Measurements from ENCODE around the gene FFAR4.
A peak's percentile ranks its signal among the peaks of the same experiment; 100 is the strongest.
"Not testable (repeated sequence)": the region's sequence is repeated elsewhere in the genome, so short reads cannot be mapped to it uniquely, and the experiment has no call there.

Gene FFAR4

DNA sequence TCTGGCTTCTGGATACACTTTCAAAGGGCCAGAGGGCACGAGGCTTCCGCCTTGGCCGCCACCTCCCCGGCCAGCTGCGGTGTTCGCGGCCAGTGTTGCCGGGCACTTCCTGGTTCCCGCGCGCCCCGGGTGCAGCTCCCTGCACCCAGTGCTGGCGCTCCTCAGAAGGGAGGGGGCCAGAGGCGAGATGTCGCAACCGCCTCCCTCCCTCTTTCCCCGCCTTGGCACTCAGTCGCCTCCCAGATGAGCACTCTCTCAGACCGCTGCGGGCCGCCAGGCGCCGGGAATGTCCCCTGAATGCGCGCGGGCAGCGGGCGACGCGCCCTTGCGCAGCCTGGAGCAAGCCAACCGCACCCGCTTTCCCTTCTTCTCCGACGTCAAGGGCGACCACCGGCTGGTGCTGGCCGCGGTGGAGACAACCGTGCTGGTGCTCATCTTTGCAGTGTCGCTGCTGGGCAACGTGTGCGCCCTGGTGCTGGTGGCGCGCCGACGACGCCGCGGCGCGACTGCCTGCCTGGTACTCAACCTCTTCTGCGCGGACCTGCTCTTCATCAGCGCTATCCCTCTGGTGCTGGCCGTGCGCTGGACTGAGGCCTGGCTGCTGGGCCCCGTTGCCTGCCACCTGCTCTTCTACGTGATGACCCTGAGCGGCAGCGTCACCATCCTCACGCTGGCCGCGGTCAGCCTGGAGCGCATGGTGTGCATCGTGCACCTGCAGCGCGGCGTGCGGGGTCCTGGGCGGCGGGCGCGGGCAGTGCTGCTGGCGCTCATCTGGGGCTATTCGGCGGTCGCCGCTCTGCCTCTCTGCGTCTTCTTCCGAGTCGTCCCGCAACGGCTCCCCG is at the start of gene FFAR4:
Gene FFAR4, plus strand, starts transcription at position 231 of the 842 bp plus-strand sequence. Its CDS starts 56 bp downstream, at position 287.
- DNase-seq (ENCODE audit: low read depth), result no peak

DNA sequence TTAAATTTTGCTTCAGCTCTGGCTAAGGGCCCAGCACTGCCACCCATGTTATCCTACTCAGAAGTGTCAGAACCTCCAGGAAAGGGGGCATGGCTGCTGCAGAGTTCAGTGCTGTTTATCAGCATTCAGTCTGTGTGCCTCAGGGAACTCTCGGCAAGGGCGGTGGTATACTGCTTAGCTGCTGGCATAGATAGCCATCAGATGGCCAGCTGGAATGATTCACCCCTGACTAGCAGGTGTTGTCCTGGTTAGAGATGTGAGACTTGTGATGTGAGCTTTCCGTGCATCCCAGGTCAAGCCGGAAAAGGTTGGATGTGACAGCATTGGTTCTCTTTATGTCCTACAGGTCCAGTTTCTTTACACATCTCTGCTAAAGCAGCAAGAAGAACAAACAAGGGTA is 47.9 kb upstream of the FFAR4 start:
- no peak for DNase-seq (ENCODE audit: low read depth)

DNA sequence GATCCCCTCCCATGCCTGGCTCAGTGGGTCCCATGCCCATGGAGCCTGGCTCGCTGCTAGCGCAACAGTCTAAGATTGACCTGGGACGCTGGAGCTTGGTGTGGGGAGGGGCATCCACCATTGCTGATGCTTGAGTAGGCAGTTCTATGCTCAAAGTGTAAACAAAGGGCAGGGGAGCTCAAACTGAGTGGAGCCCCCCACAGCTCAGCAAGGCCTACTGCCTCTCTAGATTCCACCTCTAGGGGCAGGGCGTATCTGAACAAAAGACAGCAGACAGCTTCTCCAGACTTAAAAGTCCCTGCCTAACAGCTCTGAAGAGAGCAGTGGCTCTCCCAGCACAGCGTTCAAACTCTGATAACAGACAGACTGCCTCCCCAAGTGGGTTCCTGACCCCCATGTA is 31.2 kb upstream of the FFAR4 start:
- DNase-seq (ENCODE audit: low read depth), result no peak

DNA sequence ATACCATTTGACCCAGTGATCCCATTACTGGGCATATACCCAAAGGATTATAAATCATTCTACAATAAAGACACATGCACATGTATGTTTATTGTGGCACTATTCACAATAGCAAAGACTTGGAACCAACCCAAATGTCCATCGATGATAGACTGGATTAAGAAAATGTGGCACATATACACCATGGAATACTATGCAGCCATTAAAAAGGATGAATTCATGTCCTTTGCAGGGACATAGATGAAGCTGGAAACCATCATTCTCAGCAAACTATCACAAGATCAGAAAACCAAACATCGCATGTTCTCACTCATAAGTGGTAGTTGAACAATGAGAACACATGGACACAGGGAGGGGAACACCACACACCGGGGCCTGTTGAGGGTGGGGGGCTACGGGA is 25.6 kb upstream of the FFAR4 start:
- DNase-seq (ENCODE audit: low read depth), result not testable (repeated sequence)

DNA sequence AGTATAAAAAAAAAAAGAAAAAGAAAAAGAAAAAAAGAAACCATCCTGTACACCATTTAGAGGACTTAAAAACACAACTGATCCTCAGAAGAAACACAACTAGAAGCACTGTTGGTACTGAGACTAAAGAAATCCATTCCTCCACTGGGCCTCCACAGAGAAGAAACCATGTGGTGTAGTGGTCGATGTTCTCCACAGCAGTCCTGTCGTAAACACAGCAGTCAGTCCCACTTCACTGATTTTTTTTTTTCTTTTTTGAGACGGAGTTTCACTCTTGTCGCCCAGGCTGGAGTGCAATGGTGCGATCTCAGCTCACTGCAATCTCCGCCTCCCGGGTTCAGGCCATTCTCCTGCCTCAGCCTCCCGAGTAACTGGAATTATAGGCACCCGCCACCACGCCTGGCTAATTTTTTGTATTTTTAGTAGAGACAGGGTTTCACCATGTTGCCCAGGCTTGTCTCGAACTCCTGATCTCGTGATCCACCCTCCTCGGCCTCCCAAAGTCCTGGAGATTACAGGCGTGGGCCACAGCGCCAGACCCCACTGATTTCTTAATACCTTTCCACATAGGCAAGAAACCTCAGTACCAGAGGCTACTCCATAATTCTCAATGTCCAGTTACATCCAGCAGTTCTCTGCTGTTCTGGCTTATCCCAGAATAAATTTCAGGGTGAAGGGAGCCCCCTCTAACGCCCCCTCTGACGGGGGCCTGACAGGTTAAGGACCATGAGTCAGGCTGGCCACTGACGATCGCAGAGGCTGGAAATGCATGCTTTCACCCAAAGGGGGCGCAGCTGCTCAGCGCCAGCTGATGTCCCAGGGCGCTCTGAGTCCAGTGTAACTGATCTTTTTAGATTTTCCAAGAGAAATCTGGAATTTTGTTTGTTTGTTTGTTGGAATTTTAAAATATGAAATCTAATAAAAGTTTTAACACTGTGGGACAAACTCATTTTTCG is 24.8 kb upstream of the FFAR4 start:
- DNase-seq (ENCODE audit: low read depth), result no peak

DNA sequence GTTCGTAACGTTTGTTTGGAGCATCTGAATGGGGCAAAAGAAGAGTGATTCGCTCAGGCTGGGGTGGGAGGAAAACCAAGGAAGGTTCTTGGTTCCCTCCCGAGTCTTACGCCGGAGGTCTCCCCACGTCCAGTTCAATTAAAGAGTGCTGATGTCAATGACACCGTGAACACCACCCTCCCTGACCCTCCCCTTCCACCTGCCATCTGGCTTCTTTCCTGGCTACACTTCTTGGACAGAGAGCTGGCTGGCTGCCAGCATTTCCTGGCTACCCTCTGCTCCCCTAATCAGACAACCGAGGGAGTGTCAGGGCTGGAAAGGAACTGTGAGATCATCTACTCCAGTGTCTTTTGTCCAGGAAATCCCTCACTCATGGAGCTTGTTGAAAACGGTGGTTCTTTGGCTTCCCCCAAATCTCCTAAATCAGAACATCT is 24.1 kb upstream of the FFAR4 start:
- no peak for DNase-seq (ENCODE audit: low read depth)

DNA sequence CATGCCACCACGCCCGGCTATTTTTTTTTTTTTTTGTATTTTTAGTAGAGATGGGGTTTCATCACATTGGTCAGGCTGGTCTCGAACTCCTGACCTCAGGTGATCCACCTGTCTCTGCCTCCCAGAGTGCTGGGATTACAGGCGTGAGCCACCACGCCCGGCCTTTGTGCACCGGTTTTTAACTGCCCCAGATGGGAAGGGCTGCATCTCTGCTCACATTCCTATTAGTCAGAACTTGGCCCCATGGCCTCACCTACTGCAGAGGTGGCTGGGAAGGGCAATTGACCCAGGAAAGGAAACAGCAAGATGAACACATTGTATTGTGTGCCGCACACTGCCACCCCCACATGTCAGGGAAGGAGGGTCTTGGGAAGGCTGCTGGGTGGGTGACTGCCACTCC is 19.5 kb upstream of the FFAR4 start:
- not testable (repeated sequence) for DNase-seq (ENCODE audit: low read depth)

DNA sequence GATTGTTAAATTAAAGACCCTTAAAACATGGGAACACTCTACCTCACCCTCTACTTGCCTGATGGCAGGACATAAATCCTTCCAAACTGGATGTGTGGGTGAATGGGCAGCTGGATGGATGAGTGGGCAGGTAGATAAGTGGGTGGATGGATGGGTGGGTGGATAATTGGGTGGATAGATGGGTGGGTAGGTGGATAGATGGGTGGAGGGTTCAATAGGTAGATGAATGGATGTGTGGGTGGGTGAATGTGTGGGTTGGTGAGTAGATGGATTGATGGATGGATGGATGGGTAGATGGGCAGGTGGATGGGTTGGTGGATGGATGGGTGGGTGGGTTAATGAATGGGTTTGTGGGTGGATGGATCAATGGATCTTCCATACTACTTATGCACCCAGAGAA is 18.9 kb upstream of the FFAR4 start:
- no peak for DNase-seq (ENCODE audit: low read depth)

DNA sequence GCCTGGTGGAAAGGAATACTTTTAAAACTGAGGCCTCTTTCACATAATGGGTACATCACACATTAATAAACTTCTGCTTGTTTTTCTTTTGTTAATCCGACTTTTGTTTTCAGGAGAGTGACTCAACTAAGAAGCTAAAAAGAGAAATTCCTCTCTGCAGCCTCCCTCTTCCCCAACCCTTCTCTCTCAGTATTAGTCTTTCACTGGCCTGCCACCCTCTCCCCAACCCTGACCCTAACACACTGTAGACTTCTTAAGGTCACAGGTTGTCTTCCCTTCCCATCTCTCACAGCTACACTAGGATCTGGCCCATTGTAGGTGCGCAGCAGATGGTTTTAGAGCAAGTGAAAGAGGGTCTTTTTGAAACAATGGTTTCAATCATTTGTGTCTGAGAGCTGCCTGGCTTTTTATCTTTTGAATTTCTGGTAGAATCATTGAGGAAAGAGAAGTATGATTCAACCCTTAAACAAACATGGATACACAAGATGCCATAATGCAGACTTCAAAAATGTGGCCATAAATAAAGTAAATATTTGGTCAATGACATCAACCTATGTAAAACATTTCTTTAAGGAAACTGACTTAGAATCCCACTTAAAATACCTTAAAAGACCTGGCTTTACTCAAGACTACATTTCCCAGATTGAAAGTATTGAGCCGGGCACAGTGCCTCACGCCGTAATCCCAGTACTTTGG is 17.9 kb upstream of the FFAR4 start:
- DNase-seq (ENCODE audit: low read depth), result no peak

DNA sequence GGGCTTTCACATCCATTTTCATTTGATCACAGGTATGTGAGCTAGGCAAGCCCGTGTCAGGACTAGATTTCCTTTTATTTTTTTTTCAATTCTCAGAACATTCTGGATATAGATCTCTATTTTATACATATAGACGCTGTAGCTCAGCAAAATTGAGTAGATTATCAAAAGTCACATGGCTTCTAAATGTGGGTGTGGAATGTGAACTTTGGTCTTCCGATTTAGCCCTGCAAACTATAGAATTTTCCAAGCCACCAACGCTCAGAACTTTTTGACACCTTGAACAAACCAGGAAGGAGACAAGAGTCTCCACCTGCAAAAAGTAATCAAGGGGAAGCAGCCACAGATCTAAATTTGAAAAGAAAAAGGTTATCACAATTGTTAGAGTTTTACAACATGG is 15.9 kb upstream of the FFAR4 start:
- DNase-seq (ENCODE audit: low read depth), result no peak

DNA sequence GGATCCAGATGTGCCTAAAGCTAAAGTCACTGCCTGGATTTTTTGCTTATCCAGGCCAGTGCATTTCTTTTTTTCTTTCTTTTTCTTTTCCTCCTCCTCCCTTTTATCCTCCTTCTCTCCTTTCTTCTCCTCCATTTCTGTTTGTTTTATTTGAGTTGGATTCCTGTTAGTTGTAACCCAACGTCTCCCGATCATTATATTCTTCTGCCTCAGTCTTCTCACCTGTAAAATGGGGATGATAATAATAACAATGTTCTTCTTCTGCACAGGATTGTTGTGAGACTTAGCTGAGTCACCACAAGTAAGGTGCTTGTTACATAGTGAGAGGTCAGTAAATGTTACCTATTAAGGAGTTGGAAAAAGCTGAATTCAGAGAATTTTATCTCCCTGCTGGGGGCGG is 13.7 kb upstream of the FFAR4 start:
- DNase-seq (ENCODE audit: low read depth), result no peak

DNA sequence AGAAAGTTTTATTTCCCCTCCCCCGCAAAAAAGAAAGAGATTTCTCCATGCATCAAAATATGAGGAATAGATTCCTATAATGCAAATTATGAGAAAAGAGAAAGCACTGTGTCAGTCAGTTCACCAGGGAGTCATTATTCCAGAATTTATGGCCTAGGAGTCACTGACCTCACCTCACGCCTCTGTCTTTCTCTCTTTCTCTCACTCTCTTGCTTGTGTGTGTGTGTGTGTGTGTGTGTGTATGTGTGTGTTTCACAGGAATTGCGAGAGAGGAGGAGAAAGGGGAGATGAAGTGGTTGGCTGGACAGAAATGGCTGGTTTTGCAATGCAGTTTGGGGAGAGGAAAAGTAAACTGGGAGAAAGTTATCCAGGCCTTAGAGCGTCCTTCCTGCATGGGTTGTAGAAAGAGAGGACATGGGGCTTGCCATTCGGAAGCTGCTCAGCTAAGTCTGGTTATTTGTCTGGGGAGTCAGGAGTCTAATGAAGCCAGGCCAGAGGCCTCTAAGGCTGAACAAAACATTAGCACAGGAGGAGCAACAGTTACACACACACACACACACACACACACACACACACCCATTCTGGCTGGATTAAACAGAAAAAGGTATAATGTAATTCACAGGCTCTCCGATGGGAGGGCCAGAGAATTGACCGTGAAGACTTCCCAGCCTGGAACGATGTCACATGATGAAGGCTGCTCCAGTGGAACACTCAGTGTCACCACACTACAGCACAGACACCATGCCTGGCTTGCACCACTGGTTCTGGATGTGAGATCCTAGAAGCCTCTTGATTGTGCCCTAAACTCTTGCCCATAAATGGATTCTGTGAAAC is 12.8 kb upstream of the FFAR4 start:
- DNase-seq (ENCODE audit: low read depth), result no peak

DNA sequence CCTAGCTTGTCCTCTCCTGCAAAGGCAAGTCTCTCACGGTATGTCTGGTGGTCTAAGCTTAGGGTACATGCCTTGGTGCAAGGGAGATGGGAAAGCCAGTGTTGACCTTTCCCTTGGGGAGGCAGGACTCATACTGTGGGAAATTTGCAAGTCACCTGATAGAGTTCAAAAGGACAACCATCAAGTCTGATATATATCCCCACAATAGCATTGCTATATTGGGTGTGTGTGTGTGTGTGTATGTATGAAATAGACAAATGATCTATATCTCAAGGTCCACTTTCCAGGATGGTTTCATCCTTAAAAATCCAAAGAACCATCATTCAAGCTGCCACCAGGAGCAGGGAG is 12.2 kb upstream of the FFAR4 start:
- no peak for DNase-seq (ENCODE audit: low read depth)

DNA sequence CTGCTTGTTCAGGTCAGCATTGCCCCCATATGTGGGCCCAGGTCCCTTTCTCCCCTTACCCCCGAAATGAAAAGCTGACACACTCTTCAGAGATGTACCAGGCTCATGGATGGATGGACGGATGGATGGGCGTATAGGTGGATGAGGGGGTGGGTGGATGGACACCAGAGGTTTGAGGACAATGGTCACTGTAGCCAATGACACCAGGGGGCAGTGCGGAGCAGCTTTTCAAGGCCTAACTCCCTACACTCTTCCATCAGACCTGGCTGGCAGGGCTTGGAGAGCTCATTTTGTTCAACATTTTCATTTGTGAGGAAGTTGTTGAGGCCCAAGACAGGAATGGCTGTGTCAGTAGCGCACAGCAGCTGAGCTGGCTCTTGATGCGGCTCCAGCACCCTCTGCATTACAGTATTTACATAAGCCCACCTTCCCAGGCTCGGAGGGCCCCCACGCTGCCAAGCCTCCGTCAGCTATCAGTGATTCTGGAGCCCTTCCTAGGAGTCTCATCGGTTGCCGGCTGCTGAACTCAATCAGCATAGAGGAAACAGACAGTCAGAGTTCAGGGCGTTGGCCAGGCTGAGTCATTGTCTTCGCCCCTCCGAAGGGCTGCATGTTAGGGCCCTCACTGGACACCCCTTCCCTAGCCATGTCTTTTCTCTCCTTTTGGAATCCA is 11.6 kb upstream of the FFAR4 start:
- peak; percentile 33 for DNase-seq (ENCODE audit: low read depth)

DNA sequence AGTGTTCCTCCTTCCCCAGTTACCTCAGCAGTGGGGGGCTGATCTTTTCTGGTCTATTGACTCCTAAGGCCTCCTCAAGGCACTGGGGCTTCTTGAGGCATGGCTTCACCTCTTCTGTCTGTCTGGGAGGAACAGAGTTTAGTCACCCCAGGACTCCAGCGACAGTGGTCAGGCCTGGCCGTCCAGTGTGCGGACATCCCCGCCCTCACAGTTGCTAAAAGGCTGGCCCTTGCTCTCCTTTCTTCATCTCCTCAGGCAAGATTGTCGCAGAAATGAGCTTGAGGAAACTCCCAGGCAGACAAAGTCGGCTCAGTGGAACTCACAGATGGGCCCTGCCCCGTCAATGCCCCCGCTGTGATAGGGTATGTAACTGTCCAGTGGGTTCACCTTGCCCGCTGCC is 7.0 kb upstream of the FFAR4 start:
- no peak for DNase-seq (ENCODE audit: low read depth)

DNA sequence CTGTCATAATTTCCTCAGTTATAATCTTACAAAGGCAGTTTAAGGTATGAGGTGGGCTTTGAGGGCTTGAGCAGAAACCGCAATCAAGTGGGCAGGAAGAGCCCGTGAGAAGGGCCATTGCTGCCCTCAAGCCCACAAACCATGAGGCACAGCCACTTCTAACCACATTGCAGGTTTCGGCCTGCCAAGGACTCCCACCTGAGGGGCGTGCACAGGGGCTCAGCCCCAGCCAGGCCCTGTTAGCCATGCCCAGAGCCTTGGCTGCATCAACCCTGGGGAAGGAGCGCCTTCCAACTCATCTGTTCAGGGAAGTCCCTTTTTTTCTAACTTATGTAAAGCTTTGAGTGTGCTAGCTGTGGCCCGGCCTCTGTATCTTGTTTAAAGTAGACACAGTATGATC is 5.9 kb upstream of the FFAR4 start:
- DNase-seq (ENCODE audit: low read depth), result no peak

DNA sequence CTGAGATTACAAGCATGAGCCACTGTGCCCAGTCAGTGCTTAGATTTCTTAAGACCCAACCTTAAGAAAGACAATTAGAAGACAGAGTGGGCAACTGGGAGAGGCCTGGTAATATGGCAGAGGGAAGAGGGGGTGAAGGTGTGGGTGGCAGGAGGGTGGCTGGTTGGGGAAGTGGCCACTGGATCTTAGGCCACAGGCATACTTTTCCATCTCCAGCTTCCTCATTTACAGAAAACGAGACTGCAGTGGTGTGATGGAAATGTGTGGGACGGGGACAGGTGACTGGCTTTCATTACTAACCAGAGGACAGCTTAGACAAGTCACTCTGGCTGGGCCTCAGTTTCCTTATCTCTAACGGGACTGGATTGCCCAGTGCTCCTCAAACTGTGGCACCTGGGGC is 1.0 kb upstream of the FFAR4 start:
- DNase-seq (ENCODE audit: low read depth), result no peak

DNA sequence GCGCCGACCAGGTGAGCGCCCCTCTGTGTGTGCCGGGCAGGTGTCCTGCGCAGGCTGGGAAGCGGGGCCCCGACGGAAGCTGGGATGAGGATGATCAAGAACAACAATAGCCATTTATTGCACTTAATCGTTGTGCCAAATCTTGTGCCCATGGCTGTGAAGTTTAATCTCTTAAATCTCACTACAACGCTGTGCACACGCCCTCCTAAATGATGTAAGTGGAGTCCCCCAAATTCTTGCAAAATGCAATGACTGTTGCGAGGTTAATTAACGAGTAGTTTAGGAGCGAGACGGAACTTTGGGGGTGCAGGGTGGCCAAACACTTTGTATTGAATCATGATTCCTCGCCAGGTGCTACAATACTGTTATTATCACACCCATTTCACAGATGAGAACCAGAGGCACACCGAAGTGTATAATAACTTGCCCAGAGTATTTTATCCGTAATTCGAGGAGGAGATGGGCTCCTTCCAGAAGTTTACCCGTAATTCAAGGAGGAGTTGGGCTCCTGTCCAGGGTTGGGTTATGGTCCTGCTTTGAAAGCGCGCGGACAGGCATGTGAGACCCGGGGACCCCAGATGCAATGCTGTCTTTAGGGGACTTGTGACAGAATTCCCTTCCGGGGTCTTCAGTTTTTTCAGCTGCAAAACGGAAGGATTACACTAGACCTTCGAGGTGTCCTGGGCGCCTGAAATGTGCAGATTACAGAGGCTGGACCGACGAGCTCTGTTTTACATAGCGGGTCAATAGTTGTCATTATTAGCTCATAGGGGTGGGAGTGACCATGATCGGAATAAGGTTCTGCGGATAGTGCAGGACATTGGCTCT is 1.0 kb downstream of the FFAR4 start:
- no peak for DNase-seq (ENCODE audit: low read depth)

DNA sequence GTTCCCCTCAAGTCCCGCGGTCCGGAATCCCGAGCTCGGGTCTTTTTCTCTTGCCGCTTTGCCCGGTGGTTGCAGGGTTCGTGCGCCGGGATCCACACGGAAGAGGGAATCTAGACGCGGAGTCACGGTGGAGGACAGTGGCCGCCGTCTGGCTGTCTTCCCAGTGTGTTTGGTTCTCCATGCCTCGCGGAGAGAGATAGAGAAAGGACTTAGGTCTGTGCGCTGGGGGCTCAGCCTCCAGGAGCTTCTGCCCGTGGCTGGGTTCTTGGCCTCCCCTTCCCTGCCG is 1.6 kb downstream of the FFAR4 start:
- DNase-seq (ENCODE audit: low read depth), result no peak

DNA sequence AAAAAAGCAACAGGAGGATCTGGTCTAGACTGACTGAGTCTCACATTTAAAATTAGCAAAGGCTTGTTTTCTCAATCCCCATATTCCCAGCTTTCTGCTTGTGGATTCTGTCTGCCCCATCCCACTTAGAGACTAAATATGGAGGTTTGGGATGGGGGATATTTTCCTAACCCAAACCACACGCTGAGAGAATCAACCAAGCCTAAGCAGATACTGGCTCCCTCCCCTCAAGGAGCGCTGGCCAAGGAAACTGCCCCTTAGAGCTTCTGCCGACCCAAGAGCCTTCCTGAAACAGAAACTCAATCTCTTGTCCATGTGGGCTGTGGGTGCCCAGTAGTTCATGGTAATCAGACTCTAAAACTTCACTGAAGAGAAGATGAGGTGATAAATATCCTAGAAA is 3.9 kb downstream of the FFAR4 start:
- no peak for DNase-seq (ENCODE audit: low read depth)

All from stimulated activated CD8-positive, alpha-beta memory T cell treated with anti-CD3 and anti-CD28 coated beads, Interleukin-7, amount 100 ng/mL, for 24 hours (primary cell).